ENCODE results near the gene ERFE. TPM values are rescaled to one million over a fixed set of nuclear protein-coding genes. Genes with fewer than 3 reads are reported as not detected.

The ERFE gene
- total RNA-seq, 5 donors from 2014 or later (not counting 1 experiment from before 2014, with no cell fraction given), result not detected

- Mint-ChIP-seq H3K4me3 (no peak overlapping the region), H3K27ac (no peak overlapping the region), H3K27me3 (no peaks in the 10 kb centered on the region), H3K4me1 (peaks cover 12 to 18% (median 13%) of the 10 kb centered on the region in 3 donors), H3K9me3 (no peaks in the 10 kb centered on the region), H3K36me3 (no peaks in the 10 kb centered on the region)
- CTCF ChIA-PET, result no interaction called here
- H3K27me3 ChIP-seq (replicated peaks in 1 of 2; ENCODE audit: control insufficient read depth in 2 of 2, extremely low read depth in 1 of 2, insufficient read depth in 2 of 2, low read length in 1 of 2), result peaks cover 2 to 3% of the 10 kb centered on the region in 2 experiments
- DNase-seq, result no peak
- H3K9me3 ChIP-seq, result no peaks in the 10 kb centered on the region
- no peak overlapping the region for H3K27ac ChIP-seq (ENCODE audit: low read length)
- 80% methylated on average over 7 of the region's 7 CpGs for WGBS (ENCODE audit: insufficient coverage)
- H3K4me3 ChIP-seq (ENCODE audit: control insufficient read depth in 1 of 2, extremely low read depth in 1 of 2, low read length in 1 of 2), result no peak overlapping the region
- ATAC-seq (replicated peaks in 1 of 4), result no peak
- H3K36me3 ChIP-seq (ENCODE audit: control insufficient read depth in 2 of 2, extremely low read depth in 1 of 2, insufficient read depth in 1 of 2, low read length in 1 of 2), result no peaks in the 10 kb centered on the region
- peaks cover 3 to 14% of the 10 kb centered on the region in 2 experiments for H3K4me1 ChIP-seq (ENCODE audit: control insufficient read depth in 1 of 2, extremely low read depth in 1 of 2, insufficient read depth in 2 of 2, low read length in 2 of 2)
- POLR2A ChIA-PET, result no interaction called here
Observed at GRCh38 chr2:238207006-238207405, 48.2 kb downstream of the ERFE start.

DNA sequence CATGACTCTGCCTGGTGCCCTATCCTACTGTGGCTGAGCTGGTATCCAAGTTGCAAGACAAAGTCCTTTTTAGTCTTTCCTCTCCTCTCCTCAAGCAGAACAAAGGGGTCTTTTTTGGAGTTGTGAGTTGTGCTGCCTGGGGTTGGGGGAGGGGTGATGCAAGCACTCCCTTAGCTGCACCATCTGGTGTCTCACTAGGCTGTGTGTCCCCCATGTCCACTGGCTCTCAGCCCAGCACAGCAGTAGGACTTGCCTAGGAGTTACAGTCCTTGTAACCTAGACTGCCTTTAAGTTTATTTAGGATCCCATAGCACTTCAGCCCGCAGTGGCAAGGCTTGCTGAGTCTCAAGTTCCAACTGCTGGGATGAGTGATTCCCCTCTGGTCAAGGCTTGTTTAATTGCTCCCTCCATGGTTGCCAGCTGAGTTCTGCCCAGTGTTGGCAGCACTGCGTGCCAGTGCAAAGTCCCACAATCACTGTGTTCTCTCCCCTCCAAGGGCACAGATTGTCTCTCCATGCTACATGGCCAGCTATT lies 57.9 kb downstream of the ERFE start:
- no peak overlapping the region for H3K4me3 Mint-ChIP-seq
- H3K36me3 ChIP-seq (ENCODE audit: control insufficient read depth in 2 of 2, extremely low read depth in 1 of 2, insufficient read depth in 1 of 2, low read length in 1 of 2), result no peaks in the 10 kb centered on the region
- no peaks in the 10 kb centered on the region for H3K4me1 ChIP-seq (ENCODE audit: control insufficient read depth in 1 of 2, extremely low read depth in 1 of 2, insufficient read depth in 2 of 2, low read length in 2 of 2)
- peaks cover 11 to 20% of the 10 kb centered on the region in 2 donors for H3K27me3 Mint-ChIP-seq
- no peaks in the 10 kb centered on the region for H3K9me3 ChIP-seq
- H3K36me3 Mint-ChIP-seq, result no peaks in the 10 kb centered on the region
- no peak overlapping the region for H3K27ac Mint-ChIP-seq
- H3K4me1 Mint-ChIP-seq, result no peaks in the 10 kb centered on the region
- 100% methylated on average over 2 of the region's 2 CpGs for WGBS (ENCODE audit: insufficient coverage)
- DNase-seq, result no peak
- H3K27me3 ChIP-seq (replicated peaks in 1 of 2; ENCODE audit: control insufficient read depth in 2 of 2, extremely low read depth in 1 of 2, insufficient read depth in 2 of 2, low read length in 1 of 2), result peaks cover 0 to 30% of the 10 kb centered on the region in 2 experiments
- no peak overlapping the region for H3K27ac ChIP-seq (ENCODE audit: low read length)
- POLR2A ChIA-PET, result no interaction called here
- H3K9me3 Mint-ChIP-seq, result peaks cover 0 to 7% (median 0%) of the 10 kb centered on the region in 3 donors
- CTCF ChIA-PET, result no interaction called here
- ATAC-seq (replicated peaks in 1 of 4), result no peak
- H3K4me3 ChIP-seq (ENCODE audit: control insufficient read depth in 1 of 2, extremely low read depth in 1 of 2, low read length in 1 of 2), result no peak overlapping the region

Other genes starting within 250 kb of the ERFE start
- gene UBE2F, start 192.0 kb upstream of the ERFE start, total RNA-seq, result 10 to 100 TPM; 35.1 to 53.6 (median 37.3) TPM
- gene SCLY, start 98.0 kb upstream of the ERFE start, total RNA-seq, result 10 to 100 TPM; 19.2 to 30.0 (median 25.2) TPM
- under 1 TPM in 3 of 5 donors, not detected in 2; 0.10 to 0.44 (median 0.25) TPM for gene ESPNL, start 58.6 kb upstream of the ERFE start, total RNA-seq
- gene KLHL30, start 20.3 kb upstream of the ERFE start, total RNA-seq, result not detected
- gene ILKAP, start 44.7 kb downstream of the ERFE start, total RNA-seq, result 100 to 1,000 TPM in 2 of 5 donors, 10 to 100 TPM in 3; 72.8 to 120 (median 76.3) TPM
- 1 to 10 TPM; 1.7 to 3.6 (median 2.7) TPM for gene HES6, start 81.1 kb downstream of the ERFE start, total RNA-seq
- gene PER2, start 129.6 kb downstream of the ERFE start, total RNA-seq, result 10 to 100 TPM in 4 of 5 donors, 1 to 10 TPM in 1; 9.3 to 24.5 (median 13.0) TPM
- gene TRAF3IP1, start 161.5 kb downstream of the ERFE start, total RNA-seq, result 10 to 100 TPM in 3 of 5 donors, 1 to 10 TPM in 2; 6.3 to 12.1 (median 11.8) TPM

All from T-cell (primary cell).